HEK293 (cell line): ENCODE data around the gene EGR4.

Experiments used
- CTCF ChIA-PET: fragments of 350-600 bp; formaldehyde crosslinking; extraction: SDS; loops from one replicate; lab custom pipeline; 2021; ENCODE audit warnings: antibody characterized with exemption; lab: Yijun Ruan, JAX
- POLR2A ChIA-PET: fragments of 300-600 bp; formaldehyde crosslinking; extraction: SDS; loops from one replicate; lab custom pipeline; 2020; ENCODE audit warnings: antibody characterized with exemption, inconsistent platforms; lab: Yijun Ruan, JAX
- H3K27ac ChIP-seq: fragments of 200-500 bp; sonication (Bioruptor generic); 2 replicates; pipeline ENCODE4 v1.5.1; 2014; ENCODE audit warnings: low read depth, low read length, control low read depth, inconsistent platforms; ENCODE audit errors: extremely low read depth
- H3K36me3 ChIP-seq, 2 experiments: fragments of 200-500 bp in 1 of 2; sonication (Bioruptor generic) in 1 of 2; 1 replicate in 1 of 2; 2 replicates in 1 of 2; pipeline ENCODE4 v1.5.1; 2014 to 2017; ENCODE audit warnings: inconsistent platforms in 2 of 2, low read length in 2 of 2; ENCODE audit not compliant: control insufficient read depth in 2 of 2, insufficient read depth in 1 of 2
- H3K4me1 ChIP-seq: fragments of 200-500 bp; sonication (Bioruptor generic); 2 replicates; pipeline ENCODE4 v1.5.1; 2014; ENCODE audit warnings: mild to moderate bottlenecking, low read length, inconsistent platforms; ENCODE audit not compliant: control insufficient read depth, insufficient read depth
- H3K4me3 ChIP-seq: 2 replicates; pipeline ENCODE4 v1.5.1; 2011; ENCODE audit warnings: low read depth, mild to moderate bottlenecking, control low read depth, low read length, moderate library complexity
- H3K9me3 ChIP-seq: fragments of 200-500 bp; sonication (Bioruptor generic); 2 replicates; pipeline ENCODE4 v1.5.1; 2014; ENCODE audit warnings: low read depth, low read length, inconsistent platforms; ENCODE audit not compliant: control insufficient read depth, insufficient read depth
- BCL11A ChIP-seq: fragments of 450-650 bp; formaldehyde crosslinking; IDR thresholded peaks from 2 replicates; pipeline ENCODE4 v1.5.1; 2016; ENCODE audit warnings: low read depth, missing biosample characterization, missing genetic modification characterization
- KLF9 ChIP-seq: fragments of 450-650 bp; formaldehyde crosslinking; IDR thresholded peaks from 2 replicates; pipeline ENCODE4 v1.5.1; 2016; ENCODE audit warnings: missing biosample characterization, missing genetic modification characterization, low read depth
- RBAK ChIP-seq: fragments of 450-650 bp; formaldehyde crosslinking; IDR thresholded peaks from 2 replicates; pipeline ENCODE4 v1.5.1; 2016; ENCODE audit warnings: missing biosample characterization, missing genetic modification characterization
- REPIN1 ChIP-seq: fragments of 450-650 bp; formaldehyde crosslinking; IDR thresholded peaks from 2 replicates; pipeline ENCODE4 v1.5.1; 2017; ENCODE audit warnings: missing biosample characterization, missing genetic modification characterization, low read depth
- TCF7L2 ChIP-seq: IDR thresholded peaks from 2 replicates; pipeline ENCODE4 v1.6.1; 2011; ENCODE audit warnings: low read depth, mild to moderate bottlenecking, inconsistent platforms, low read length, moderate library complexity, borderline replicate concordance
- ZBTB11 ChIP-seq: fragments of 450-650 bp; formaldehyde crosslinking; conservative IDR thresholded peaks from 2 replicates; pipeline ENCODE4 v1.5.1; 2016; ENCODE audit warnings: low read depth, missing biosample characterization, missing genetic modification characterization
- ZNF23 ChIP-seq: fragments of 450-650 bp; formaldehyde crosslinking; IDR thresholded peaks from 2 replicates; pipeline ENCODE4 v1.5.1; 2016; ENCODE audit warnings: missing biosample characterization, missing genetic modification characterization, borderline replicate concordance
- ZNF394 ChIP-seq: fragments of 450-650 bp; formaldehyde crosslinking; IDR thresholded peaks from 2 replicates; pipeline ENCODE4 v1.5.1; 2016; ENCODE audit warnings: missing biosample characterization, missing genetic modification characterization, mild to moderate bottlenecking, moderate library complexity, borderline replicate concordance
- ZNF48 ChIP-seq: fragments of 450-650 bp; formaldehyde crosslinking; IDR thresholded peaks from 2 replicates; pipeline ENCODE4 v1.5.1; 2016; ENCODE audit warnings: missing biosample characterization, missing genetic modification characterization
- ZNF548 ChIP-seq: fragments of 450-650 bp; formaldehyde crosslinking; IDR thresholded peaks from 2 replicates; pipeline ENCODE4 v1.5.1; 2016; ENCODE audit warnings: missing biosample characterization, missing genetic modification characterization
- ZNF610 ChIP-seq: fragments of 450-650 bp; formaldehyde crosslinking; IDR thresholded peaks from 2 replicates; pipeline ENCODE4 v1.5.1; 2016; ENCODE audit warnings: missing biosample characterization, missing genetic modification characterization, borderline replicate concordance
- ZNF645 ChIP-seq: fragments of 450-650 bp; formaldehyde crosslinking; IDR thresholded peaks from 2 replicates; pipeline ENCODE4; 2016; ENCODE audit warnings: missing biosample characterization, missing genetic modification characterization
- ZNF670 ChIP-seq: fragments of 450-650 bp; formaldehyde crosslinking; IDR thresholded peaks from 2 replicates; pipeline ENCODE4 v1.5.1; 2016; ENCODE audit warnings: missing biosample characterization, missing genetic modification characterization, low read depth
- ZNF747 ChIP-seq: fragments of 450-650 bp; formaldehyde crosslinking; IDR thresholded peaks from 2 replicates; pipeline ENCODE4 v1.5.1; 2016; ENCODE audit warnings: missing biosample characterization, missing genetic modification characterization
- ZSCAN5A ChIP-seq: fragments of 450-650 bp; formaldehyde crosslinking; IDR thresholded peaks from 2 replicates; pipeline ENCODE4 v1.5.1; 2016; ENCODE audit warnings: missing biosample characterization, missing genetic modification characterization

Gene EGR4

GRCh38 chr2:73300926-73301325, 7.6 kb upstream of the EGR4 start:
- ChIA-PET CTCF (interaction anchor here (0.9 kb wide), 1 partner anchor 10 kb away, joined by 4 read pairs; no protein-coding TSS in a partner anchor), POLR2A (no interaction called here)
- Histone ChIP-seq H3K4me1 (no peaks in the 10 kb centered on the region), H3K9me3 (no peaks in the 10 kb centered on the region), H3K4me3 (no peak overlapping the region)
- TF ChIP-seq BCL11A (tag by site-specific recombination) (no peak), ZBTB11 (tag by site-specific recombination) (no peak)
- TF ChIP-seq, all 188 proteins: peak for 0
- no peaks in the 10 kb centered on the region for H3K36me3 ChIP-seq
- H3K27ac ChIP-seq, result no peak overlapping the region

GRCh38 chr2:73297586-73297985, 4.2 kb upstream of the EGR4 start:
- no peak overlapping the region for H3K4me3 ChIP-seq
- TF ChIP-seq ZNF645 (tag by site-specific recombination) (no peak), ZSCAN5A (tag by site-specific recombination) (no peak), TCF7L2 (no peak), REPIN1 (tag by site-specific recombination) (no peak), ZBTB11 (tag by site-specific recombination) (no peak), ZNF394 (no peak), ZNF48 (no peak), KLF9 (tag by site-specific recombination) (no peak)
- TF ChIP-seq, all 188 proteins: peak for 0
- Histone ChIP-seq H3K27ac (no peak overlapping the region), H3K36me3 (no peaks in the 10 kb centered on the region), H3K4me1 (no peaks in the 10 kb centered on the region), H3K9me3 (no peaks in the 10 kb centered on the region)
- CTCF ChIA-PET, result no interaction called here
- POLR2A ChIA-PET, result no interaction called here

GRCh38 chr2:73297151-73297559, 3.8 kb upstream of the EGR4 start:
- no peaks in the 10 kb centered on the region for H3K9me3 ChIP-seq
- H3K4me3 ChIP-seq, result no peak overlapping the region
- H3K36me3 ChIP-seq, result no peaks in the 10 kb centered on the region
- no peak overlapping the region for H3K27ac ChIP-seq
- H3K4me1 ChIP-seq, result no peaks in the 10 kb centered on the region; the same call in 1 of the 2 replicates
- ChIA-PET POLR2A (no interaction called here), CTCF (no interaction called here)
- TF ChIP-seq RBAK (tag by site-specific recombination) (no peak), ZNF670 (tag by site-specific recombination) (no peak), ZNF548 (tag by site-specific recombination) (no peak), ZNF747 (no peak), ZNF645 (tag by site-specific recombination) (no peak), ZNF23 (tag by site-specific recombination) (no peak), ZNF610 (tag by site-specific recombination) (no peak)
